ENCODE data around the gene MED27. TPM values are rescaled to one million over a fixed set of nuclear protein-coding genes. Genes with fewer than 3 reads are reported as not detected.
A peak's percentile ranks its signal among the peaks of the same experiment; 100 is the strongest.

Gene MED27
- total and polyA plus RNA-seq, 2 of the 13 experiments (the other 11 are each of a cell fraction or from before 2014, with no cell fraction given) = 16.9 to 19.0 TPM

GRCh38 chr9:132082188-132082587, 2.5 kb upstream of the MED27 start:
- peaks cover 23% of the 10 kb centered on the region for H3K4me1 ChIP-seq (ENCODE audit: insufficient read depth, low read length)
- H3K9me3 ChIP-seq (ENCODE audit: low read length) = no peaks in the 10 kb centered on the region
- H3K79me2 ChIP-seq (ENCODE audit: insufficient read depth, low read length) = peaks cover 10% of the 10 kb centered on the region
- no peak for FAIRE-seq
- DNase-seq (ENCODE audit: low spot score) = no peak
- TF ChIP-seq NR2F2 (IDR thresholded peaks at IDR 0.05; ENCODE audit: borderline replicate concordance, low read depth) (no peak), CHD2 (IDR thresholded peaks at IDR 0.05; ENCODE audit: low read depth, low read length) (peak; percentile 80)
- no peak overlapping the region for H2AFZ ChIP-seq (ENCODE audit: low read length)
- ChIA-PET POLR2A (no interaction called here), CTCF (ENCODE audit: low intra/inter-chr PET ratio, low total read pairs) (no interaction called here)
- H3K27ac ChIP-seq (ENCODE audit: extremely low read length, insufficient read depth, low read length) = no peak overlapping the region
- intact Hi-C loops (cut with micrococcal nuclease; ENCODE audit: unreplicated experiment) (no loop called here), in situ Hi-C loops (cut with HindIII; ENCODE audit: extremely low pct_ligation_motif_present, low pct_unique_long_range_greater_than_20kb) (no loop called here)
- peaks cover 0 to 1% of the 10 kb centered on the region in 2 experiments; a peak in 1 of 5 replicates for H3K36me3 ChIP-seq (replicated peaks in 1 of 2; ENCODE audit: control insufficient read depth in 1 of 2, insufficient read depth in 2 of 2, low read length in 2 of 2)
- H3K4me3 ChIP-seq (replicated peaks in 1 of 3; ENCODE audit: insufficient read depth in 1 of 3, low read depth in 2 of 3, low read length in 3 of 3) = no peak overlapping the region
- ATAC-seq = no peak
- 13% methylated on average over 5 of the region's 5 CpGs for WGBS (ENCODE audit: low lambda C conversion rate)
- H4K20me1 ChIP-seq (ENCODE audit: insufficient read depth, low read length) = no peaks in the 10 kb centered on the region
- BruUV-seq (replicated peaks) = no TSS peak
- no peak overlapping the region for H3K9ac ChIP-seq (ENCODE audit: insufficient read depth, low read depth, low read length)
- peaks cover 0 to 8% of the 10 kb centered on the region in 2 experiments; a peak in 3 of 5 replicates for H3K27me3 ChIP-seq (ENCODE audit: control insufficient read depth in 1 of 2, insufficient read depth in 2 of 2, low read length in 2 of 2)
- no peak overlapping the region for H3K4me2 ChIP-seq (ENCODE audit: low read depth, low read length)

- Histone ChIP-seq H3K9me3 (ENCODE audit: low read length) (no peaks in the 10 kb centered on the region), H3K9ac (ENCODE audit: insufficient read depth, low read depth, low read length) (peak overlapping the region; percentile 87), H3K4me1 (ENCODE audit: insufficient read depth, low read length) (peaks cover 31% of the 10 kb centered on the region), H3K4me2 (ENCODE audit: low read depth, low read length) (peak overlapping the region; percentile 93), H4K20me1 (ENCODE audit: insufficient read depth, low read length) (no peaks in the 10 kb centered on the region), H3K4me3 (replicated peaks in 1 of 3; ENCODE audit: insufficient read depth in 1 of 3, low read depth in 2 of 3, low read length in 3 of 3) (peak overlapping the region; percentile 92 to 95 (median 93)), H3K79me2 (ENCODE audit: insufficient read depth, low read length) (peaks cover 17% of the 10 kb centered on the region), H3K27ac (ENCODE audit: extremely low read length, insufficient read depth, low read length) (peak overlapping the region; percentile 43), H3K27me3 (ENCODE audit: control insufficient read depth in 1 of 2, insufficient read depth in 2 of 2, low read length in 2 of 2) (peaks cover 0 to 4% of the 10 kb centered on the region in 2 experiments; a peak in 1 of 5 replicates), H3K36me3 (replicated peaks in 1 of 2; ENCODE audit: control insufficient read depth in 1 of 2, insufficient read depth in 2 of 2, low read length in 2 of 2) (peaks cover 2 to 15% of the 10 kb centered on the region in 2 experiments; a peak in 3 of 5 replicates), H2AFZ (ENCODE audit: low read length) (no peak overlapping the region)
- ChIA-PET POLR2A (no interaction called here), CTCF (ENCODE audit: low intra/inter-chr PET ratio, low total read pairs) (no interaction called here)
- no peak for TF ChIP-seq ZFP82 (CRISPR knock-in tag; IDR thresholded peaks at IDR 0.05; ENCODE audit: borderline replicate concordance)
- peak; percentile 71 for TF ChIP-seq ZKSCAN1 (IDR thresholded peaks at IDR 0.05; ENCODE audit: low read length)
- 3% methylated on average over 12 of the region's 12 CpGs for WGBS (ENCODE audit: low lambda C conversion rate)
- no peak for FAIRE-seq
- in situ Hi-C loops (cut with HindIII; ENCODE audit: extremely low pct_ligation_motif_present, low pct_unique_long_range_greater_than_20kb) = no loop called here
- BruUV-seq (replicated peaks) = no TSS peak
- peak; percentile 42 for ATAC-seq
- intact Hi-C loops (cut with micrococcal nuclease; ENCODE audit: unreplicated experiment) = no loop called here
- DNase-seq (ENCODE audit: low spot score) = no peak
Observed at GRCh38 chr9:132078699-132079356, 839 bp downstream of the MED27 start.
